Effector memory CD4-positive, alpha-beta T cell (primary cell): ENCODE data around the gene PTPN1.
A peak's percentile ranks its signal among the peaks of the same experiment; 100 is the strongest.

Experiments
- DNase-seq, 3 donors: peaks; one replicate each; pipeline ENCODE4 v3.0.0-alpha.2; 2020
- H3K27ac ChIP-seq: 2 replicates; pipeline ENCODE4 v1.7.0; 2013; ENCODE audit warnings: mild to moderate bottlenecking, low read length, moderate library complexity; ENCODE audit not compliant: insufficient read depth, poor library complexity, severe bottlenecking
- H3K27me3 ChIP-seq: replicated peaks from 2 replicates; pipeline ENCODE4 v1.7.0; 2013; ENCODE audit warnings: mild to moderate bottlenecking, low read length; ENCODE audit not compliant: insufficient read depth, control insufficient read depth, poor library complexity, severe bottlenecking
- H3K36me3 ChIP-seq: 2 replicates; pipeline ENCODE4 v1.7.0; 2013; ENCODE audit warnings: mild to moderate bottlenecking, low read length, moderate library complexity; ENCODE audit not compliant: control insufficient read depth, insufficient read depth
- H3K4me1 ChIP-seq: 2 replicates; pipeline ENCODE4 v1.7.0; 2013; ENCODE audit warnings: low read length, mild to moderate bottlenecking; ENCODE audit not compliant: control insufficient read depth, insufficient read depth, poor library complexity, severe bottlenecking
- H3K4me3 ChIP-seq: 2 replicates; pipeline ENCODE4 v1.7.0; 2013; ENCODE audit warnings: low read length, low read depth, mild to moderate bottlenecking; ENCODE audit not compliant: insufficient read depth, poor library complexity, severe bottlenecking
- H3K9me3 ChIP-seq: 2 replicates; pipeline ENCODE4 v1.7.0; 2013; ENCODE audit warnings: mild to moderate bottlenecking, low read length, moderate library complexity; ENCODE audit not compliant: control insufficient read depth

The PTPN1 gene

GRCh38 chr20:50582092-50582491 is 71.9 kb downstream of the PTPN1 start:
- Histone ChIP-seq H3K27ac (no peak overlapping the region), H3K9me3 (no peaks in the 10 kb centered on the region), H3K27me3 (no peaks in the 10 kb centered on the region), H3K36me3 (peaks cover 93% of the 10 kb centered on the region), H3K4me3 (no peak overlapping the region), H3K4me1 (no peaks in the 10 kb centered on the region)
- DNase-seq = no peak

- Histone ChIP-seq H3K4me1 (no peaks in the 10 kb centered on the region), H3K27me3 (no peaks in the 10 kb centered on the region), H3K9me3 (no peaks in the 10 kb centered on the region), H3K4me3 (no peak overlapping the region), H3K36me3 (peaks cover 87% of the 10 kb centered on the region), H3K27ac (no peak overlapping the region)
- no peak for DNase-seq
Measured at GRCh38 chr20:50582591-50583234, 72.5 kb downstream of the PTPN1 start.

GRCh38 chr20:50583442-50584150 is 73.4 kb downstream of the PTPN1 start:
- no peak for DNase-seq
- Histone ChIP-seq H3K27ac (no peak overlapping the region), H3K27me3 (no peaks in the 10 kb centered on the region), H3K4me1 (no peaks in the 10 kb centered on the region), H3K9me3 (no peaks in the 10 kb centered on the region), H3K4me3 (no peak overlapping the region), H3K36me3 (peaks cover 78% of the 10 kb centered on the region)

GRCh38 chr20:50584687-50585086 is 74.5 kb downstream of the PTPN1 start:
- no peak for DNase-seq
- H3K4me3 ChIP-seq = no peak overlapping the region
- H3K4me1 ChIP-seq = no peaks in the 10 kb centered on the region
- no peak overlapping the region for H3K27ac ChIP-seq
- H3K27me3 ChIP-seq = no peaks in the 10 kb centered on the region
- no peaks in the 10 kb centered on the region for H3K9me3 ChIP-seq
- H3K36me3 ChIP-seq = peaks cover 67% of the 10 kb centered on the region

- peaks cover 62% of the 10 kb centered on the region for H3K36me3 ChIP-seq
Measured at GRCh38 chr20:50585214-50585613, 75.0 kb downstream of the PTPN1 start.

GRCh38 chr20:50585678-50586077 is 75.5 kb downstream of the PTPN1 start:
- DNase-seq = no peak
- H3K4me3 ChIP-seq = no peak overlapping the region
- H3K36me3 ChIP-seq = peaks cover 57% of the 10 kb centered on the region
- no peaks in the 10 kb centered on the region for H3K27me3 ChIP-seq
- H3K9me3 ChIP-seq = no peaks in the 10 kb centered on the region
- no peaks in the 10 kb centered on the region for H3K4me1 ChIP-seq
- H3K27ac ChIP-seq = no peak overlapping the region

More at GRCh38 chr20:50585214-50585613, 75.0 kb downstream of the PTPN1 start:
- DNase-seq = no peak
- Histone ChIP-seq H3K4me3 (no peak overlapping the region), H3K27ac (no peak overlapping the region), H3K27me3 (no peaks in the 10 kb centered on the region), H3K4me1 (no peaks in the 10 kb centered on the region), H3K9me3 (no peaks in the 10 kb centered on the region)

- H3K4me3 ChIP-seq = no peak overlapping the region
- H3K4me1 ChIP-seq = no peaks in the 10 kb centered on the region
- H3K9me3 ChIP-seq = no peaks in the 10 kb centered on the region
- no peak for DNase-seq
- no peaks in the 10 kb centered on the region for H3K27me3 ChIP-seq
- peaks cover 47% of the 10 kb centered on the region for H3K36me3 ChIP-seq
- H3K27ac ChIP-seq = no peak overlapping the region
Measured at GRCh38 chr20:50586531-50587232, 76.5 kb downstream of the PTPN1 start.

GRCh38 chr20:50587291-50587961 is 77.2 kb downstream of the PTPN1 start:
- H3K4me1 ChIP-seq = no peaks in the 10 kb centered on the region
- DNase-seq = no peak
- H3K27me3 ChIP-seq = no peaks in the 10 kb centered on the region
- no peak overlapping the region for H3K4me3 ChIP-seq
- H3K27ac ChIP-seq = no peak overlapping the region
- no peaks in the 10 kb centered on the region for H3K9me3 ChIP-seq
- peaks cover 40% of the 10 kb centered on the region for H3K36me3 ChIP-seq

GRCh38 chr20:50588034-50588736 is 78.0 kb downstream of the PTPN1 start:
- Histone ChIP-seq H3K9me3 (no peaks in the 10 kb centered on the region), H3K27ac (no peak overlapping the region), H3K27me3 (no peaks in the 10 kb centered on the region), H3K4me1 (no peaks in the 10 kb centered on the region), H3K36me3 (peaks cover 32% of the 10 kb centered on the region), H3K4me3 (no peak overlapping the region)
- DNase-seq = peak; percentile 35 to 54 (median 44)
